IMR-90 (cell line): ENCODE measurements around the gene KYNU. TPM values are rescaled to one million over a fixed set of nuclear protein-coding genes. Genes with fewer than 3 reads are reported as not detected.

Experiments
- ATAC-seq: fragments of 200-7000 bp; cut with Tn5 transposase; 2 replicates; pipeline ENCODE4 v1.9.1; 2020; ENCODE audit warnings: low read depth, mild to moderate bottlenecking, moderate library complexity
- BruUV-seq: library from RNA; stranded (reverse); fragments of 400-500 nt; replicated peaks from 2 replicates; lab custom pipeline; 2021; lab: Mats Ljungman, UMichigan
- CTCF ChIA-PET: fragments of 300-600 bp; formaldehyde crosslinking; extraction: SDS; loops from one replicate; lab custom pipeline; 2021; ENCODE audit warnings: antibody characterized with exemption; lab: Yijun Ruan, JAX
- POLR2A ChIA-PET: fragments of 300-600 bp; sonication (Branson Sonifier 250); formaldehyde crosslinking; loops from one replicate; lab custom pipeline; 2022; ENCODE audit warnings: antibody characterized with exemption; ENCODE audit not compliant: unreplicated experiment; lab: Charles Lee
- DNase-seq: peaks from one replicate; pipeline ENCODE4 v3.0.0; 2013
- H2AFZ ChIP-seq: replicated peaks from 2 replicates; pipeline ENCODE3; 2013; ENCODE audit warnings: low read length, mild to moderate bottlenecking; ENCODE audit not compliant: poor library complexity
- H2AK5ac ChIP-seq: 2 replicates; pipeline ENCODE4 v1.6.1; 2013; ENCODE audit warnings: low read depth, low read length, inconsistent platforms
- H2AK9ac ChIP-seq: replicated peaks from 2 replicates; pipeline ENCODE3; 2013; ENCODE audit warnings: mild to moderate bottlenecking, low read depth, low read length, moderate library complexity; ENCODE audit not compliant: poor library complexity
- H2BK120ac ChIP-seq: 2 replicates; pipeline ENCODE4 v1.6.1; 2013; ENCODE audit warnings: low read depth, low read length, inconsistent platforms
- H2BK15ac ChIP-seq: 3 replicates; pipeline ENCODE4 v1.6.1; 2013; ENCODE audit warnings: low read depth, low read length, inconsistent platforms
- H2BK20ac ChIP-seq: 2 replicates; pipeline ENCODE4 v1.6.1; 2013; ENCODE audit warnings: low read depth, mild to moderate bottlenecking, inconsistent platforms, low read length, moderate library complexity
- H2BK5ac ChIP-seq: 2 replicates; pipeline ENCODE4 v1.6.1; 2013; ENCODE audit warnings: mild to moderate bottlenecking, low read depth, low read length, inconsistent platforms; ENCODE audit not compliant: poor library complexity, severe bottlenecking
- H3K14ac ChIP-seq: replicated peaks from 2 replicates; pipeline ENCODE4 v1.6.1; 2013; ENCODE audit warnings: low read depth, low read length, inconsistent platforms
- H3K18ac ChIP-seq: 2 replicates; pipeline ENCODE4 v1.6.1; 2013; ENCODE audit warnings: low read depth, low read length, control low read depth
- H3K23ac ChIP-seq: 2 replicates; pipeline ENCODE4 v1.6.1; 2013; ENCODE audit warnings: low read depth, low read length, inconsistent platforms
- H3K27ac ChIP-seq: 2 replicates; pipeline ENCODE4 v1.5.1; 2013; ENCODE audit warnings: mild to moderate bottlenecking, control low read depth, low read length; ENCODE audit not compliant: insufficient read depth
- H3K27me3 ChIP-seq: 2 replicates; pipeline ENCODE4 v1.6.1; 2013; ENCODE audit warnings: low read length; ENCODE audit not compliant: control insufficient read depth, insufficient read depth
- H3K36me3 ChIP-seq: 2 replicates; pipeline ENCODE4 v1.6.1; 2013; ENCODE audit warnings: low read length, mixed read lengths; ENCODE audit not compliant: control insufficient read depth, insufficient read depth
- H3K4ac ChIP-seq: 2 replicates; pipeline ENCODE4 v1.6.1; 2013; ENCODE audit warnings: low read depth, low read length, inconsistent platforms
- H3K4me1 ChIP-seq: 2 replicates; pipeline ENCODE4 v1.6.1; 2013; ENCODE audit warnings: low read length, mixed read lengths; ENCODE audit not compliant: control insufficient read depth, insufficient read depth
- H3K4me2 ChIP-seq: 2 replicates; pipeline ENCODE4 v1.6.1; 2013; ENCODE audit warnings: low read depth, mild to moderate bottlenecking, control low read depth, low read length, moderate library complexity
- H3K4me3 ChIP-seq: 2 replicates; pipeline ENCODE4 v1.5.1; 2013; ENCODE audit warnings: low read depth, mild to moderate bottlenecking, control low read depth, low read length, moderate library complexity; ENCODE audit not compliant: insufficient read depth
- H3K56ac ChIP-seq: 2 replicates; pipeline ENCODE4 v1.6.1; 2013; ENCODE audit warnings: low read length, inconsistent platforms; ENCODE audit not compliant: insufficient read depth; ENCODE audit errors: extremely low read depth
- H3K79me1 ChIP-seq, 2 experiments: 2 replicates each; pipeline ENCODE4 v1.6.1; 2013; ENCODE audit warnings: low read length in 2 of 2, inconsistent platforms in 1 of 2, low read depth in 1 of 2
- H3K9ac ChIP-seq: 2 replicates; pipeline ENCODE4 v1.6.1; 2013; ENCODE audit warnings: low read depth, low read length, control low read depth
- H3K9me1 ChIP-seq: 2 replicates; pipeline ENCODE4 v1.6.1; 2013; ENCODE audit warnings: low read length, inconsistent platforms; ENCODE audit not compliant: insufficient read depth
- H3K9me3 ChIP-seq: 2 replicates; pipeline ENCODE4 v1.6.1; 2013; ENCODE audit warnings: low read length; ENCODE audit not compliant: control insufficient read depth, insufficient read depth
- H4K20me1 ChIP-seq: 2 replicates; pipeline ENCODE4 v1.6.1; 2013; ENCODE audit warnings: low read length, inconsistent platforms; ENCODE audit not compliant: insufficient read depth
- H4K5ac ChIP-seq: 2 replicates; pipeline ENCODE4 v1.6.1; 2013; ENCODE audit warnings: mild to moderate bottlenecking, low read depth, low read length, control low read depth
- H4K8ac ChIP-seq, 2 experiments: 2 replicates each; pipeline ENCODE4 v1.6.1; 2013; ENCODE audit warnings: low read depth in 2 of 2, low read length in 2 of 2, control low read depth in 1 of 2, inconsistent platforms in 1 of 2
- H4K91ac ChIP-seq: 2 replicates; pipeline ENCODE4 v1.6.1; 2013; ENCODE audit warnings: low read depth, low read length, inconsistent platforms; ENCODE audit not compliant: insufficient read depth
- BHLHE40 ChIP-seq: fragments of 150-350 bp; IDR thresholded peaks from 2 replicates; pipeline ENCODE4 v1.6.1; 2016; ENCODE audit warnings: mild to moderate bottlenecking, low read depth, low read length
- CEBPB ChIP-seq: IDR thresholded peaks from 2 replicates; pipeline ENCODE4 v1.6.1; 2012; ENCODE audit warnings: low read depth, low read length, improper control_type of control experiment
- CHD1 ChIP-seq: IDR thresholded peaks from 2 replicates; pipeline ENCODE4 v1.6.1; 2012; ENCODE audit warnings: low read depth, low read length, improper control_type of control experiment
- ELK1 ChIP-seq: fragments of 150-350 bp; IDR thresholded peaks from 2 replicates; pipeline ENCODE4 v1.6.1; 2016; ENCODE audit warnings: low read depth, mild to moderate bottlenecking, low read length, moderate library complexity, borderline replicate concordance
- FOS ChIP-seq: fragments of 150-350 bp; IDR thresholded peaks from 2 replicates; pipeline ENCODE4 v1.6.1; 2016; ENCODE audit warnings: low read depth, low read length
- MAFK ChIP-seq: IDR thresholded peaks from 2 replicates; pipeline ENCODE4 v1.6.1; 2012; ENCODE audit warnings: low read depth, low read length, improper control_type of control experiment
- MXI1 ChIP-seq: IDR thresholded peaks from 2 replicates; pipeline ENCODE4 v1.6.1; 2012; ENCODE audit warnings: low read depth, mild to moderate bottlenecking, low read length, moderate library complexity, borderline replicate concordance
- RAD21 ChIP-seq: IDR thresholded peaks from 2 replicates; pipeline ENCODE4 v1.6.1; 2012; ENCODE audit warnings: low read length, improper control_type of control experiment
- RCOR1 ChIP-seq: IDR thresholded peaks from 2 replicates; pipeline ENCODE4 v1.6.1; 2012; ENCODE audit warnings: mild to moderate bottlenecking, low read length, improper control_type of control experiment; ENCODE audit not compliant: insufficient replicate concordance
- RFX5 ChIP-seq: IDR thresholded peaks from 2 replicates; pipeline ENCODE4 v1.8.0; 2012; ENCODE audit warnings: low read depth, mild to moderate bottlenecking, low read length, moderate library complexity
- SMC3 ChIP-seq: fragments of 150-350 bp; IDR thresholded peaks from 2 replicates; pipeline ENCODE4 v1.6.1; 2016; ENCODE audit warnings: low read depth, mild to moderate bottlenecking, antibody characterized with exemption, low read length, moderate library complexity
- USF2 ChIP-seq: fragments of 150-350 bp; IDR thresholded peaks from 2 replicates; pipeline ENCODE4 v1.6.1; 2017; ENCODE audit warnings: mild to moderate bottlenecking, antibody characterized with exemption, low read length, low read depth
- WGBS, 2 experiments: methylation state at CpG; one replicate each; pipeline versions ENCODE4 v1.1.5 to v1.1.7; 2013; ENCODE audit warnings: missing lambda C conversion rate in 2 of 2; ENCODE audit not compliant: insufficient read length in 1 of 2; ENCODE audit errors: extremely low coverage in 2 of 2; 5-methylcytosine and 5-hydroxymethylcytosine counted together
- dilution Hi-C: fragments of 300-500 bp; cut with HindIII; formaldehyde crosslinking; loops from one replicate; pipeline ENCODE4 v1.14.3; 2018; ENCODE audit warnings: low sequenced_read_pairs; ENCODE audit not compliant: unreplicated experiment
- in situ Hi-C: fragments of 300-500 bp; cut with MboI; formaldehyde crosslinking; loops from 3 replicates; pipeline ENCODE4 v1.14.3; 2019; ENCODE audit warnings: low sequenced_read_pairs, inconsistent platforms, mixed read lengths
- intact Hi-C: fragments of 100-400 bp; cut with micrococcal nuclease; formaldehyde crosslinking; loops from 2 replicates; pipeline ENCODE4 v1.10.0; 2022
- polyA plus RNA-seq, 3 experiments: library from polyadenylated mRNA; depleted of rRNA; stranded (reverse); fragments of >200 nt; gene quantifications; 2 replicates each; pipeline ENCODE4 v1.2.3, GENCODE V29; 2012; ENCODE audit warnings: low replicate concordance in 1 of 3
- total RNA-seq: library from RNA; depleted of rRNA; stranded (reverse); fragments of >200 nt; gene quantifications from 2 replicates; pipeline ENCODE4 v1.2.3, GENCODE V29; 2012
- TF ChIP-seq, protein P1 (sequence below): conservative IDR thresholded peaks from 2 replicates; pipeline ENCODE4 v1.5.1; 2012; ENCODE audit warnings: mild to moderate bottlenecking, low read depth, low read length, improper control_type of control experiment

KYNU gene
- total and polyA plus RNA-seq, 2 of the 4 experiments (the other 2 are of a cell fraction): 0.75 to 2.9 TPM

- Histone ChIP-seq H3K4me1 (no peaks in the 10 kb centered on the region; the same call in 1 of the 2 replicates), H3K18ac (no peak overlapping the region; the same call in 1 of the 2 replicates), H2AK9ac (no peak overlapping the region), H4K5ac (no peak overlapping the region), H3K4ac (no peak overlapping the region), H3K36me3 (no peaks in the 10 kb centered on the region), H4K20me1 (no peaks in the 10 kb centered on the region), H4K91ac (no peak overlapping the region), H3K27me3 (no peaks in the 10 kb centered on the region), H4K8ac (peak overlapping the region in 1 of 2 experiments; percentile 47; a peak in 1 of 4 replicates), H2BK120ac (peak overlapping the region; percentile 26; the same call in 1 of the 2 replicates), H3K4me3 (no peak overlapping the region), H3K79me1 (no peaks in the 10 kb centered on the region), H3K9me1 (no peaks in the 10 kb centered on the region), H3K14ac (no peak overlapping the region), H3K56ac (no peak overlapping the region), H2AFZ (no peak overlapping the region), H3K9ac (no peak overlapping the region), H3K27ac (no peak overlapping the region), H2BK20ac (no peak overlapping the region; the same call in 1 of the 2 replicates), H3K23ac (no peak overlapping the region), H2AK5ac (no peak overlapping the region), H2BK5ac (no peak overlapping the region), H2BK15ac (no peak overlapping the region), H3K9me3 (no peaks in the 10 kb centered on the region), H3K4me2 (no peak overlapping the region)
- intact Hi-C loops (no loop called here), in situ Hi-C loops (loop anchor here (10.0 kb wide), 1 partner anchor 225 kb away; no protein-coding TSS in a partner anchor), dilution Hi-C loops (no loop called here)
- ATAC-seq (no peak), DNase-seq (peak; percentile 46)
- BruUV-seq: no TSS peak
- ChIA-PET CTCF (interaction anchor here (0.9 kb wide), 1 partner anchor 15 kb away, joined by 3 read pairs; no protein-coding TSS in a partner anchor), POLR2A (no interaction called here)
- TF ChIP-seq USF2 (no peak), MXI1 (no peak), SMC3 (no peak), RAD21 (no peak), ELK1 (no peak), CHD1 (no peak), BHLHE40 (no peak), RCOR1 (no peak), RFX5 (no peak), FOS (no peak), CEBPB (no peak), MAFK (no peak)
- TF ChIP-seq, protein P1, sequence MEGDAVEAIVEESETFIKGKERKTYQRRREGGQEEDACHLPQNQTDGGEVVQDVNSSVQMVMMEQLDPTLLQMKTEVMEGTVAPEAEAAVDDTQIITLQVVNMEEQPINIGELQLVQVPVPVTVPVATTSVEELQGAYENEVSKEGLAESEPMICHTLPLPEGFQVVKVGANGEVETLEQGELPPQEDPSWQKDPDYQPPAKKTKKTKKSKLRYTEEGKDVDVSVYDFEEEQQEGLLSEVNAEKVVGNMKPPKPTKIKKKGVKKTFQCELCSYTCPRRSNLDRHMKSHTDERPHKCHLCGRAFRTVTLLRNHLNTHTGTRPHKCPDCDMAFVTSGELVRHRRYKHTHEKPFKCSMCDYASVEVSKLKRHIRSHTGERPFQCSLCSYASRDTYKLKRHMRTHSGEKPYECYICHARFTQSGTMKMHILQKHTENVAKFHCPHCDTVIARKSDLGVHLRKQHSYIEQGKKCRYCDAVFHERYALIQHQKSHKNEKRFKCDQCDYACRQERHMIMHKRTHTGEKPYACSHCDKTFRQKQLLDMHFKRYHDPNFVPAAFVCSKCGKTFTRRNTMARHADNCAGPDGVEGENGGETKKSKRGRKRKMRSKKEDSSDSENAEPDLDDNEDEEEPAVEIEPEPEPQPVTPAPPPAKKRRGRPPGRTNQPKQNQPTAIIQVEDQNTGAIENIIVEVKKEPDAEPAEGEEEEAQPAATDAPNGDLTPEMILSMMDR: no peak
- no CpG with 5 or more reads among the region's 2 CpGs for WGBS, 2 experiments
Measured at GRCh38 chr2:143030127-143030526, 152.7 kb downstream of the KYNU start.
